ENCODE data around the gene IL13RA2.

Gene IL13RA2

GRCh38 chrX:114985967-114986592, 31.3 kb downstream of the IL13RA2 start:
- DNase-seq, result no peak

GRCh38 chrX:114976292-114976691, 41.1 kb downstream of the IL13RA2 start:
- DNase-seq, result no peak

GRCh38 chrX:114973013-114973412, 44.4 kb downstream of the IL13RA2 start:
- DNase-seq, result no peak

GRCh38 chrX:114970806-114971205, 46.6 kb downstream of the IL13RA2 start:
- no peak for DNase-seq

GRCh38 chrX:114964374-114964773, 53.0 kb downstream of the IL13RA2 start:
- DNase-seq, result no peak

- DNase-seq, result no peak
Measured at GRCh38 chrX:114962209-114962608, 55.2 kb downstream of the IL13RA2 start.

- peak; percentile 2 to 9 for DNase-seq
Measured at GRCh38 chrX:114959729-114960128, 57.7 kb downstream of the IL13RA2 start.

Measured in Kasumi-1 (cell line).